ENCODE measurements around the gene SLA2.

SLA2 gene

GRCh38 chr20:36686944-36687343 lies 40.9 kb upstream of the SLA2 start:
- no peak for TF ChIP-seq EZH2phosphoT487 (conservative IDR thresholded peaks at IDR 0.05; ENCODE audit: low read length)
- no peak for TF ChIP-seq CTCF (IDR thresholded peaks at IDR 0.05; ENCODE audit: insufficient read depth, low read length, poor library complexity, severe bottlenecking)
- Histone ChIP-seq H3K79me2 (ENCODE audit: insufficient read depth, low read length) (no peaks in the 10 kb centered on the region), H3K27me3 (ENCODE audit: low read length) (no peaks in the 10 kb centered on the region), H3K36me3 (ENCODE audit: low read length) (no peaks in the 10 kb centered on the region), H3K27ac (ENCODE audit: low read depth, low read length) (no peak overlapping the region), H3K9me2 (replicated peaks; ENCODE audit: insufficient read depth, low read length) (no peaks in the 10 kb centered on the region), H3K4me2 (ENCODE audit: low read depth, low read length, poor library complexity, severe bottlenecking) (no peak overlapping the region), H3F3A (ENCODE audit: insufficient read depth) (no peaks in the 10 kb centered on the region), H2AFZ (ENCODE audit: low read depth, low read length, severe bottlenecking) (no peak overlapping the region), H4K20me1 (ENCODE audit: low read depth, low read length) (no peaks in the 10 kb centered on the region), H3K4me3 (ENCODE audit: insufficient read depth, low read length, poor library complexity, severe bottlenecking) (no peak overlapping the region), H3K9ac (ENCODE audit: low read length) (no peak overlapping the region), H3K9me3 (ENCODE audit: insufficient read depth, low read length) (no peaks in the 10 kb centered on the region)

- no peaks in the 10 kb centered on the region for H3K79me2 ChIP-seq (ENCODE audit: insufficient read depth, low read length)
- H4K20me1 ChIP-seq (ENCODE audit: low read depth, low read length) = no peaks in the 10 kb centered on the region
- no peak overlapping the region for H2AFZ ChIP-seq (ENCODE audit: low read depth, low read length, severe bottlenecking)
- H3K27ac ChIP-seq (ENCODE audit: low read depth, low read length) = no peak overlapping the region
- no peak overlapping the region for H3K4me2 ChIP-seq (ENCODE audit: low read depth, low read length, poor library complexity, severe bottlenecking)
- H3K27me3 ChIP-seq (ENCODE audit: low read length) = no peaks in the 10 kb centered on the region
- no peak for TF ChIP-seq CTCF (IDR thresholded peaks at IDR 0.05; ENCODE audit: insufficient read depth, low read length, poor library complexity, severe bottlenecking)
- no peak for TF ChIP-seq EZH2phosphoT487 (conservative IDR thresholded peaks at IDR 0.05; ENCODE audit: low read length)
- no peaks in the 10 kb centered on the region for H3F3A ChIP-seq (ENCODE audit: insufficient read depth)
- H3K9me2 ChIP-seq (replicated peaks; ENCODE audit: insufficient read depth, low read length) = no peaks in the 10 kb centered on the region
- no peaks in the 10 kb centered on the region for H3K36me3 ChIP-seq (ENCODE audit: low read length)
- no peak overlapping the region for H3K4me3 ChIP-seq (ENCODE audit: insufficient read depth, low read length, poor library complexity, severe bottlenecking)
- H3K9me3 ChIP-seq (ENCODE audit: insufficient read depth, low read length) = no peaks in the 10 kb centered on the region
- H3K9ac ChIP-seq (ENCODE audit: low read length) = no peak overlapping the region
These were observed 40.5 kb upstream of the SLA2 start for GRCh38 chr20:36686504-36686903.

GRCh38 chr20:36684747-36685146 lies 38.8 kb upstream of the SLA2 start:
- H3K36me3 ChIP-seq (ENCODE audit: low read length) = no peaks in the 10 kb centered on the region

More at GRCh38 chr20:36684747-36685146, 38.8 kb upstream of the SLA2 start:
- Histone ChIP-seq H4K20me1 (ENCODE audit: low read depth, low read length) (no peaks in the 10 kb centered on the region), H2AFZ (ENCODE audit: low read depth, low read length, severe bottlenecking) (no peak overlapping the region), H3K9me3 (ENCODE audit: insufficient read depth, low read length) (no peaks in the 10 kb centered on the region), H3K27me3 (ENCODE audit: low read length) (no peaks in the 10 kb centered on the region), H3F3A (ENCODE audit: insufficient read depth) (no peaks in the 10 kb centered on the region), H3K79me2 (ENCODE audit: insufficient read depth, low read length) (no peaks in the 10 kb centered on the region), H3K9me2 (replicated peaks; ENCODE audit: insufficient read depth, low read length) (no peaks in the 10 kb centered on the region), H3K27ac (ENCODE audit: low read depth, low read length) (no peak overlapping the region), H3K4me3 (ENCODE audit: insufficient read depth, low read length, poor library complexity, severe bottlenecking) (no peak overlapping the region), H3K9ac (ENCODE audit: low read length) (no peak overlapping the region), H3K4me2 (ENCODE audit: low read depth, low read length, poor library complexity, severe bottlenecking) (no peak overlapping the region)
- no peak for TF ChIP-seq CTCF (IDR thresholded peaks at IDR 0.05; ENCODE audit: insufficient read depth, low read length, poor library complexity, severe bottlenecking)
- no peak for TF ChIP-seq EZH2phosphoT487 (conservative IDR thresholded peaks at IDR 0.05; ENCODE audit: low read length)

All from SU-DHL-6 (cell line).